Measurements from ENCODE around the gene PHKB. TPM values are rescaled to one million over a fixed set of nuclear protein-coding genes. Genes with fewer than 3 reads are reported as not detected.

The PHKB gene
- total and polyA plus RNA-seq, 2 of the 8 experiments (the other 6 are each of a cell fraction or from before 2014, with no cell fraction given), result 18.6 to 38.3 TPM

GRCh38 chr16:47687694-47688093 lies 226.6 kb downstream of the PHKB start:
- Histone ChIP-seq H3K9ac (replicated peaks in 1 of 4; ENCODE audit: extremely low read depth in 1 of 4, low read depth in 3 of 4, low read length in 3 of 4) (no peak overlapping the region), H3K14ac (ENCODE audit: insufficient read length) (no peak overlapping the region), H2BK12ac (ENCODE audit: low read depth, low read length) (no peak overlapping the region), H3K4me3 (ENCODE audit: extremely low read depth in 1 of 4, insufficient read depth in 2 of 4, low read depth in 3 of 4, low read length in 4 of 4) (no peak overlapping the region), H2BK5ac (ENCODE audit: low read depth, low read length) (no peak overlapping the region), H3K9me3 (ENCODE audit: insufficient read depth in 2 of 2, low read depth in 1 of 2, low read length in 1 of 2) (peaks cover 11 to 16% of the 10 kb centered on the region in 2 experiments), H3K56ac (replicated peaks; ENCODE audit: insufficient read length, low read depth, low read length) (no peak overlapping the region), H3K4ac (replicated peaks; ENCODE audit: insufficient read length, low read depth, low read length) (no peak overlapping the region), H2BK120ac (replicated peaks; ENCODE audit: low read depth, low read length) (no peak overlapping the region), H3K27ac (ENCODE audit: low read depth, low read length) (no peak overlapping the region), H2AK5ac (ENCODE audit: low read depth, low read length) (no peak overlapping the region), H4K5ac (ENCODE audit: insufficient read length, low read depth, low read length) (no peak overlapping the region), H2AFZ (ENCODE audit: low read length) (no peak overlapping the region), H3K23me2 (ENCODE audit: low read depth, low read length) (no peaks in the 10 kb centered on the region), H3K79me1 (ENCODE audit: low read depth, low read length) (no peaks in the 10 kb centered on the region), H4K8ac (ENCODE audit: extremely low read depth, insufficient read depth, low read length) (no peak overlapping the region), H3K27me3 (replicated peaks in 1 of 4; ENCODE audit: control insufficient read depth in 3 of 4, extremely low read depth in 1 of 4, insufficient read depth in 3 of 4, low read length in 3 of 4) (no peaks in the 10 kb centered on the region), H3K79me2 (ENCODE audit: control insufficient read depth in 1 of 2, insufficient read depth in 2 of 2, low read length in 2 of 2) (no peaks in the 10 kb centered on the region), H2BK20ac (ENCODE audit: low read length) (no peak overlapping the region), H3K23ac (ENCODE audit: insufficient read length) (no peak overlapping the region), H3K4me1 (replicated peaks in 1 of 4; ENCODE audit: control insufficient read depth in 3 of 4, insufficient read depth in 4 of 4, low read length in 3 of 4) (no peaks in the 10 kb centered on the region), H4K91ac (replicated peaks; ENCODE audit: insufficient read length, low read length) (no peak overlapping the region), H4K20me1 (replicated peaks in 1 of 2; ENCODE audit: control insufficient read depth in 1 of 2, insufficient read depth in 2 of 2, low read length in 2 of 2) (no peaks in the 10 kb centered on the region), H2BK15ac (ENCODE audit: low read length) (no peak overlapping the region), H3K4me2 (ENCODE audit: insufficient read depth in 1 of 2, low read depth in 2 of 2, low read length in 2 of 2) (no peak overlapping the region), H3K18ac (ENCODE audit: extremely low read depth, low read length) (no peak overlapping the region), H3K36me3 (ENCODE audit: control insufficient read depth in 2 of 4, insufficient read depth in 4 of 4, low read length in 3 of 4) (peaks cover 0 to 6% (median 1%) of the 10 kb centered on the region in 4 experiments; a peak in 2 of 8 replicates)
- FAIRE-seq, result no peak
- ChIA-PET CTCF (ENCODE audit: partially characterized antibody) (no interaction called here), POLR2A (ENCODE audit: partially characterized antibody) (no interaction called here)
- no peak for DNase-seq (ENCODE audit: low read depth in 1 of 2, low spot score in 2 of 2)
- 100% methylated on average over 2 of the region's 2 CpGs; no CpG with 5 or more reads in 1 of the 2 experiments for WGBS, 2 experiments (ENCODE audit: extremely low coverage in 1 of 2, insufficient coverage in 1 of 2, insufficient read length in 1 of 2, insufficient replicate concordance in 2 of 2, low coverage in 1 of 2, low lambda C conversion rate in 2 of 2, missing lambda C conversion rate in 1 of 2)
- no peak for TF ChIP-seq TBP (IDR thresholded peaks at IDR 0.05; ENCODE audit: low read depth, low read length)

Data from H1 (cell line).